GM13976 (cell line): ENCODE data around the gene ARHGAP10.

Experiments used
- DNase-seq: peaks from one replicate; pipeline ENCODE4 v3.0.0; 2012; ENCODE audit warnings: low spot score
- in situ Hi-C: fragments of 300-500 bp; cut with MboI; formaldehyde crosslinking; loops from one replicate; pipeline ENCODE4 v1.12.0; 2022; ENCODE audit warnings: low sequenced_read_pairs, mixed read lengths, inconsistent platforms; ENCODE audit not compliant: unreplicated experiment
- TF ChIP-seq, protein P1 (sequence below): IDR thresholded peaks from 2 replicates; pipeline ENCODE4 v1.5.1; 2012; ENCODE audit warnings: borderline replicate concordance, mild to moderate bottlenecking; ENCODE audit not compliant: insufficient read depth; ENCODE audit errors: extremely low read depth, missing control alignments, control extremely low read depth

Gene ARHGAP10

DNA sequence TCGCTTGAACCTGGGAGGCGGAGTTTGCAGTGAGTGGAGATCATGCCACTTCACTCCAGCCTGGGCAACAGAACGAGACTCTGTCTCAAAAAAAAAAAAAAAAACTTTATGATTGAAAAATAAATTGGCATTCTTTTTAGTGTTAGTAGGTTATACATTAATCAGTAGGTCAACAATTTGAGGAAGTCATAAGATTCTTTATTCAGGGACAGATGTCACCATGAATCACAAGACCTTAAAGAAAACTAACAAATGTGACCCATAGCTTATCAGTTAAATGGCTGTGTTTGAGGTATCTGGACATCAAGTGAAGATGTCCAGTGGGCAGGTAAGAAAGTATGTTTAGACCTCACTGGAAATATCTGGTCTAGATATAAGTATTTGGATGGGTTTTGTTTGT, 38.7 kb upstream of the ARHGAP10 start:
- TF ChIP-seq, protein P1, sequence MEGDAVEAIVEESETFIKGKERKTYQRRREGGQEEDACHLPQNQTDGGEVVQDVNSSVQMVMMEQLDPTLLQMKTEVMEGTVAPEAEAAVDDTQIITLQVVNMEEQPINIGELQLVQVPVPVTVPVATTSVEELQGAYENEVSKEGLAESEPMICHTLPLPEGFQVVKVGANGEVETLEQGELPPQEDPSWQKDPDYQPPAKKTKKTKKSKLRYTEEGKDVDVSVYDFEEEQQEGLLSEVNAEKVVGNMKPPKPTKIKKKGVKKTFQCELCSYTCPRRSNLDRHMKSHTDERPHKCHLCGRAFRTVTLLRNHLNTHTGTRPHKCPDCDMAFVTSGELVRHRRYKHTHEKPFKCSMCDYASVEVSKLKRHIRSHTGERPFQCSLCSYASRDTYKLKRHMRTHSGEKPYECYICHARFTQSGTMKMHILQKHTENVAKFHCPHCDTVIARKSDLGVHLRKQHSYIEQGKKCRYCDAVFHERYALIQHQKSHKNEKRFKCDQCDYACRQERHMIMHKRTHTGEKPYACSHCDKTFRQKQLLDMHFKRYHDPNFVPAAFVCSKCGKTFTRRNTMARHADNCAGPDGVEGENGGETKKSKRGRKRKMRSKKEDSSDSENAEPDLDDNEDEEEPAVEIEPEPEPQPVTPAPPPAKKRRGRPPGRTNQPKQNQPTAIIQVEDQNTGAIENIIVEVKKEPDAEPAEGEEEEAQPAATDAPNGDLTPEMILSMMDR: no peak
- DNase-seq: no peak
- in situ Hi-C loops: no loop called here

DNA sequence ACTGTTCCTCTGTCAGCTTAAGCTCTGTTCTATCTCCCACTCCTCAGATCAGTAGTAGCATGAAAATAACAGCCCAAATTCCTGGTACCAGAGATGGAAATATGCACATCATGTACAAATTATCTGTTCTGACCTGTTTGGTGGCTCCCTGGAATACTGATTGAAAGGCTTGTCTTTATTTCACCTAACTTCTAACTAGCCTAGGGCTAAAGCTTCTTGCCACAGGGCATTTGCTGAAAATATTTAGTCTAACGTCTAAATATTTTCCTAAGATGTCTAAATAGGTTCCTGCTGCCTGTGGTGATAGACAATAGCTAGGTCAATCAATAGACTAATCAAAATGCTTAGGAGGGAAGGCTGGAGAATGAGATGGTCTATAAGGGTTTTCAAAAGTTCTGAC, 35.0 kb upstream of the ARHGAP10 start:
- in situ Hi-C loops: no loop called here

DNA sequence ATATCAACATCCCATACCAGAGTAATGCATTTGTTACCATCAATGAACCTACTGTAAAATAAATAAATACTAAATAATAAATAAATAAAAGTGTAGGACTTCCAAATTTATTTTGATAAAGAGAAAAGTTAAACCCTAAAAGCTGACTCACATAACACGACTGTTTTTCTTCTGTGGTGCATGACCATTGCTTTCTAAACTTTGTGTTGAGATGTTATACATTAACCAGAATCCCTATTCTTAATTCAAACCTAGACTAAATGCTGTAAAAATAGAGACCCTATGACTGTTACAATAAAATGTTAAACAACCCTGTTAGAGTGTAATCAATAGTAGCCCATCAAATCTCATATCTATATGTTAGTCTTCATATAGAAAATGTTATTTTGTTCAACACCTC, 27.0 kb upstream of the ARHGAP10 start:
- in situ Hi-C loops: no loop called here
- no peak for DNase-seq

More for the DNA sequence above, 35.0 kb upstream of the ARHGAP10 start:
- TF ChIP-seq, protein P1: no peak
- DNase-seq: no peak

DNA sequence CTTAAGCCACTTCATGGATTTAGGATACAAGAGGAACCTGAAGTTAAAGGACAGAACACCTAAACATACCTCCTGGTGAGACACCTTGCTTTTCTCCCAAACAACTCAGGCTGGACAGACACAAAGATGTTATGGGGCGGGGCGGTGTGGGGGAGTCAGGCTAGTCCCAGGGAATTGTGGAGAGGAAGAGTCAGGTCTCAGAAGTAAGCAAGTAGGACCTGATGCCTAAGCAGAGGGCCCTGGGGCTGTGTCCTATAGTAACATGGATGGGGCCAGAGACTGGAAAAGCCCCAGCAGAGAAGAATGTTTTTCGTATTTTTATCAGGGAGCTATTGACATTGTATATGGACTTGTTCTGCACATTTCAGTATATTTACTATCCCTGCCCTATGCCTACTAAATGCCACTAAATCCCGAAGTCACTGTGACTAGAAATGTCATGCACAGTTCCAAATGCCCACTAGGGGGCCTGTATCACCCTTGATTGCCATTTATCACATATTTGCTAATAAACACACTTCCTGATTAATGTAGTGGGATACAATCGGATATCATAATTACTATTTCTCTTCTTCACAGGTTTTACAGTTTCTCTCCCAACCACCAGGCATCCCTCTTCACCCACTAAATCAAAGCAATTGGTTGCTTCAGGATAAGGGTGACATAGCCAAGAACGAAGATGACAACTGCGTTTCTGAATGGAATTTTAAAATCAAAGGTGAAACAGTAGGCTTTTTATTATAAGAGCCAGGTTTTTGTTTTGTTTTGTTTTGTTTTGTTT, 23.8 kb upstream of the ARHGAP10 start:
- peak; percentile 52 for DNase-seq
- in situ Hi-C loops: no loop called here
- TF ChIP-seq, protein P1: peak; percentile 82

More for the DNA sequence above, 27.0 kb upstream of the ARHGAP10 start:
- TF ChIP-seq, protein P1: no peak

DNA sequence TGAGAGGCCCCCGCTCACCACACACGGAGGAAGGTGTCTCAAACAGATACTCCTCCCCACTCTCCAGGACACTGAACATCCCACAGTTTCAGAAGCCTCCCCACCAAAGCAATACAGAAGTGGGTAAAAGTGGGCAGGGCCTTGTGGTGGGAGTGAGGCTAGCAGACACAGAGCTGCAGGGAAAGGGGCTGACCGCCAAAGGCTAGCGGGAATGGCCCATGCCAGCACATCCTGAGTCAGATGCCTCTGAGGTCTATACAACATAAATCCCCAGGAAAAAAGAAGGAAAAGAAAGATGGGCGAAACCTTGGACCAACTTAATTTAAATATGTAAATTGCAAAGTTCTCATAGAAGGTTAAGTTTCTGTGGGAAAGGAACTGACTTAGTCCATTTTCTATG, 21.9 kb upstream of the ARHGAP10 start:
- TF ChIP-seq, protein P1: no peak
- DNase-seq: no peak
- in situ Hi-C loops: loop anchor here (10.0 kb wide), 1 partner anchor 155 kb away; no protein-coding TSS in a partner anchor

DNA sequence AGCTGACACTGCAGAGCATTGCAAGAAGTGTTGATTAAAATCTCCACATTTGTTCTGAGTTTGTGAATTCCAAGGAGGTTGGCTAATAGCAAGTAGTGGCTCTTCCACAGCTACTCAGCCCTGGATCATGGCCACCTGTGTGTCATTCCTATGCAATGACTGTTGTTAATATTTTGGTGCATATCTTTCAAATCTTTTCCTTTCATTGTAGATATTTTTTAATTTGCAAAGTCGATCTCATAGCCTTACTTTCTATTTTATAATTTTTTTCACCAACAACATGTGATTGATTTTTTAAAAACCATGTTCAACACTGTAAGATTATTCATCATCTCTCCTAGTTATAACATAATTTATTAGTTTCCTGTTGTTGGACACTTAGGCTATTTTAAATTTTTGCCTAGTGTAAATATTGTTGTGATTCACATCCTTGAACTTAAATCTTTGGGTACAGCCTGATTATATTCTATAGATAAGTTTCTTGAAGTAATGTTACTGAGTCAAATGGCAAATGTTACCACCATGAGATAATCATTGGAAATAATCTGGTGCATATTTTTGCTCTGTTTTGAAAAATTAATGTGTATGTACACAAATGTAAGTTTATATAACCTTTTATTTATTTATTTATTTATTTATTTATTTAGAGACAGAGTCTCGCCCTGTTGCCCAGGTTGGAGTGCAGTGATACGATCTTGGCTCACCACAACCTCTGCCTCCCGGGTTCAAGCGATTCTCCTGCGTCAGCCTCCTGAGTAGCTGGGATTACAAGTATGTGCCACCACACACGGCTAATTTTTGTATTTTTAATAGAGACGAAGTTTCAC, 17.1 kb upstream of the ARHGAP10 start:
- in situ Hi-C loops: loop anchor here (10.0 kb wide), 1 partner anchor 150 kb away; no protein-coding TSS in a partner anchor
- TF ChIP-seq, protein P1: no peak
- DNase-seq: no peak
